ENCODE data around the gene LRP1B.

The LRP1B gene

DNA sequence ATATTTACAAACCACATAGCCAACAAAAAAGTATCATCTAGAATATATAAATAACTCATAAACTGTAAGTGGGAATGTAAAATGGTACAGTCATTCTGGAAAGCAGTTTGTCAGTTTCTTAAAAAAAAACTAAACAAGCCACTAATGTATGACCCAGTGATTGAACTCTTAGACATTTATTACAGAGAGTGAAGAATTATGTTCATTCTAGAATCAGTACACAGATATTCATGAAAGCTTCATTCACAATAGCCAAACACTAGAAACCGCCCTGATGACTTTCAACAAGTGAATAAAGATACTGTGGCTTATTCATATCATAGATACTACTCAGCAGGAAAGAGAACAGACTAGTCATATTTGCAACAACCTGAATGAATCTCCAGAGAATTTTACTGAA is 1541.5 kb downstream of the LRP1B start:
- no peak for ATAC-seq

GRCh38 chr2:140586379-140586778 is 1544.4 kb downstream of the LRP1B start:
- ATAC-seq = peak; percentile 90
- TF ChIP-seq ZC3H10 (CRISPR knock-in tag; IDR thresholded peaks at IDR 0.05) = no peak
- TF ChIP-seq ZFP3 (CRISPR knock-in tag; IDR thresholded peaks at IDR 0.05) = no peak
- TF ChIP-seq ESRRG (CRISPR knock-in tag; IDR thresholded peaks at IDR 0.05) = no peak
- TF ChIP-seq TSHZ2 (CRISPR knock-in tag; IDR thresholded peaks at IDR 0.05) = no peak
- TF ChIP-seq OSR1 (CRISPR knock-in tag; IDR thresholded peaks at IDR 0.05) = no peak
- no peak for TF ChIP-seq ARNTL (CRISPR knock-in tag; IDR thresholded peaks at IDR 0.05; ENCODE audit: borderline replicate concordance, low read depth)
- TF ChIP-seq ZNF8 (CRISPR knock-in tag; IDR thresholded peaks at IDR 0.05) = no peak
- no peak for TF ChIP-seq CSDC2 (CRISPR knock-in tag; IDR thresholded peaks at IDR 0.05)
- no peak for TF ChIP-seq BACH2 (CRISPR knock-in tag; IDR thresholded peaks at IDR 0.05; ENCODE audit: borderline replicate concordance)
- TF ChIP-seq CSRNP3 (CRISPR knock-in tag; IDR thresholded peaks at IDR 0.05) = no peak
- no peak for TF ChIP-seq RARB (CRISPR knock-in tag; IDR thresholded peaks at IDR 0.05)
- no peak for TF ChIP-seq ZFP30 (CRISPR knock-in tag; IDR thresholded peaks at IDR 0.05)
- no peak for TF ChIP-seq SNAI2 (CRISPR knock-in tag; IDR thresholded peaks at IDR 0.05)
- TF ChIP-seq, protein P1, sequence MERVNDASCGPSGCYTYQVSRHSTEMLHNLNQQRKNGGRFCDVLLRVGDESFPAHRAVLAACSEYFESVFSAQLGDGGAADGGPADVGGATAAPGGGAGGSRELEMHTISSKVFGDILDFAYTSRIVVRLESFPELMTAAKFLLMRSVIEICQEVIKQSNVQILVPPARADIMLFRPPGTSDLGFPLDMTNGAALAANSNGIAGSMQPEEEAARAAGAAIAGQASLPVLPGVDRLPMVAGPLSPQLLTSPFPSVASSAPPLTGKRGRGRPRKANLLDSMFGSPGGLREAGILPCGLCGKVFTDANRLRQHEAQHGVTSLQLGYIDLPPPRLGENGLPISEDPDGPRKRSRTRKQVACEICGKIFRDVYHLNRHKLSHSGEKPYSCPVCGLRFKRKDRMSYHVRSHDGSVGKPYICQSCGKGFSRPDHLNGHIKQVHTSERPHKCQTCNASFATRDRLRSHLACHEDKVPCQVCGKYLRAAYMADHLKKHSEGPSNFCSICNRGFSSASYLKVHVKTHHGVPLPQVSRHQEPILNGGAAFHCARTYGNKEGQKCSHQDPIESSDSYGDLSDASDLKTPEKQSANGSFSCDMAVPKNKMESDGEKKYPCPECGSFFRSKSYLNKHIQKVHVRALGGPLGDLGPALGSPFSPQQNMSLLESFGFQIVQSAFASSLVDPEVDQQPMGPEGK (CRISPR knock-in tag; IDR thresholded peaks at IDR 0.05; ENCODE audit: borderline replicate concordance) = no peak
- TF ChIP-seq, protein P2, sequence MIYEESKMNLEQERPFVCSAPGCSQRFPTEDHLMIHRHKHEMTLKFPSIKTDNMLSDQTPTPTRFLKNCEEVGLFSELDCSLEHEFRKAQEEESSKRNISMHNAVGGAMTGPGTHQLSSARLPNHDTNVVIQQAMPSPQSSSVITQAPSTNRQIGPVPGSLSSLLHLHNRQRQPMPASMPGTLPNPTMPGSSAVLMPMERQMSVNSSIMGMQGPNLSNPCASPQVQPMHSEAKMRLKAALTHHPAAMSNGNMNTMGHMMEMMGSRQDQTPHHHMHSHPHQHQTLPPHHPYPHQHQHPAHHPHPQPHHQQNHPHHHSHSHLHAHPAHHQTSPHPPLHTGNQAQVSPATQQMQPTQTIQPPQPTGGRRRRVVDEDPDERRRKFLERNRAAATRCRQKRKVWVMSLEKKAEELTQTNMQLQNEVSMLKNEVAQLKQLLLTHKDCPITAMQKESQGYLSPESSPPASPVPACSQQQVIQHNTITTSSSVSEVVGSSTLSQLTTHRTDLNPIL (CRISPR knock-in tag; IDR thresholded peaks at IDR 0.05; ENCODE audit: low read depth) = no peak
- no peak for TF ChIP-seq PPARA (CRISPR knock-in tag; IDR thresholded peaks at IDR 0.05; ENCODE audit: borderline replicate concordance)
- no peak for TF ChIP-seq TCF4 (CRISPR knock-in tag; IDR thresholded peaks at IDR 0.05; ENCODE audit: borderline replicate concordance)
- TF ChIP-seq ZNF70 (CRISPR knock-in tag; IDR thresholded peaks at IDR 0.05) = no peak
- TF ChIP-seq GLIS3 (CRISPR knock-in tag; IDR thresholded peaks at IDR 0.05) = no peak
- no peak for TF ChIP-seq ISL1 (CRISPR knock-in tag; IDR thresholded peaks at IDR 0.05)

More for the DNA sequence above, 1541.5 kb downstream of the LRP1B start:
- TF ChIP-seq, protein P3, sequence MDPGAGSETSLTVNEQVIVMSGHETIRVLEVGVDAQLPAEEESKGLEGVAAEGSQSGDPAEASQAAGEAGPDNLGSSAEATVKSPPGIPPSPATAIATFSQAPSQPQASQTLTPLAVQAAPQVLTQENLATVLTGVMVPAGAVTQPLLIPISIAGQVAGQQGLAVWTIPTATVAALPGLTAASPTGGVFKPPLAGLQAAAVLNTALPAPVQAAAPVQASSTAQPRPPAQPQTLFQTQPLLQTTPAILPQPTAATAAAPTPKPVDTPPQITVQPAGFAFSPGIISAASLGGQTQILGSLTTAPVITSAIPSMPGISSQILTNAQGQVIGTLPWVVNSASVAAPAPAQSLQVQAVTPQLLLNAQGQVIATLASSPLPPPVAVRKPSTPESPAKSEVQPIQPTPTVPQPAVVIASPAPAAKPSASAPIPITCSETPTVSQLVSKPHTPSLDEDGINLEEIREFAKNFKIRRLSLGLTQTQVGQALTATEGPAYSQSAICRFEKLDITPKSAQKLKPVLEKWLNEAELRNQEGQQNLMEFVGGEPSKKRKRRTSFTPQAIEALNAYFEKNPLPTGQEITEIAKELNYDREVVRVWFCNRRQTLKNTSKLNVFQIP (CRISPR knock-in tag; IDR thresholded peaks at IDR 0.05; ENCODE audit: borderline replicate concordance, low read depth) = no peak
- no peak for TF ChIP-seq SNAI2 (CRISPR knock-in tag; IDR thresholded peaks at IDR 0.05)
- no peak for TF ChIP-seq ISL1 (CRISPR knock-in tag; IDR thresholded peaks at IDR 0.05)

GRCh38 chr2:140585016-140585415 is 1545.8 kb downstream of the LRP1B start:
- no peak for ATAC-seq
- TF ChIP-seq, protein P1 (CRISPR knock-in tag; IDR thresholded peaks at IDR 0.05; ENCODE audit: borderline replicate concordance) = no peak
- TF ChIP-seq, protein P3 (CRISPR knock-in tag; IDR thresholded peaks at IDR 0.05; ENCODE audit: borderline replicate concordance, low read depth) = no peak
- TF ChIP-seq PPARA (CRISPR knock-in tag; IDR thresholded peaks at IDR 0.05; ENCODE audit: borderline replicate concordance) = no peak
- no peak for TF ChIP-seq GLIS3 (CRISPR knock-in tag; IDR thresholded peaks at IDR 0.05)
- TF ChIP-seq ISL1 (CRISPR knock-in tag; IDR thresholded peaks at IDR 0.05) = no peak
- no peak for TF ChIP-seq ZC3H10 (CRISPR knock-in tag; IDR thresholded peaks at IDR 0.05)
- TF ChIP-seq, protein P2 (CRISPR knock-in tag; IDR thresholded peaks at IDR 0.05; ENCODE audit: low read depth) = no peak
- TF ChIP-seq CSDC2 (CRISPR knock-in tag; IDR thresholded peaks at IDR 0.05) = no peak
- TF ChIP-seq RARB (CRISPR knock-in tag; IDR thresholded peaks at IDR 0.05) = no peak
- no peak for TF ChIP-seq CSRNP3 (CRISPR knock-in tag; IDR thresholded peaks at IDR 0.05)
- TF ChIP-seq SNAI2 (CRISPR knock-in tag; IDR thresholded peaks at IDR 0.05) = no peak
- TF ChIP-seq BACH2 (CRISPR knock-in tag; IDR thresholded peaks at IDR 0.05; ENCODE audit: borderline replicate concordance) = no peak
- no peak for TF ChIP-seq ZNF70 (CRISPR knock-in tag; IDR thresholded peaks at IDR 0.05)

All from SK-N-SH treated with all-trans-retinoic acid at 6 μM for 48 hours (cell line).